Measurements from ENCODE around the gene IL36G.

The IL36G gene

GRCh38 chr2:113018509-113018908, 40.7 kb downstream of the IL36G start:
- DNase-seq (ENCODE audit: low spot score) = no peak

- no peak for DNase-seq (ENCODE audit: low spot score)
Measured at GRCh38 chr2:113021312-113021711, 43.5 kb downstream of the IL36G start.

- no peak for DNase-seq (ENCODE audit: low spot score)
Measured at GRCh38 chr2:113024764-113025163, 47.0 kb downstream of the IL36G start.

GRCh38 chr2:113025737-113026136, 47.9 kb downstream of the IL36G start:
- no peak for DNase-seq (ENCODE audit: low spot score)

- DNase-seq (ENCODE audit: low spot score) = no peak
Measured at GRCh38 chr2:113027691-113028090, 49.9 kb downstream of the IL36G start.

GRCh38 chr2:113028112-113028511, 50.3 kb downstream of the IL36G start:
- no peak for DNase-seq (ENCODE audit: low spot score)

- no peak for DNase-seq (ENCODE audit: low spot score)
Measured at GRCh38 chr2:113032737-113033136, 54.9 kb downstream of the IL36G start.

GRCh38 chr2:113034016-113034415, 56.2 kb downstream of the IL36G start:
- no peak for DNase-seq (ENCODE audit: low spot score)

All from D341Med (cell line).